HG02970 (cell line): ENCODE data around the gene TRAPPC3L.

Source experiments
- ATAC-seq: cut with Tn5 transposase; IDR thresholded peaks from one replicate; pipeline ENCODE4 v1.9.1; 2021; ENCODE audit warnings: mild to moderate bottlenecking, moderate library complexity, moderate number of reproducible peaks; ENCODE audit not compliant: unreplicated experiment, low FRiP score

The TRAPPC3L gene

DNA sequence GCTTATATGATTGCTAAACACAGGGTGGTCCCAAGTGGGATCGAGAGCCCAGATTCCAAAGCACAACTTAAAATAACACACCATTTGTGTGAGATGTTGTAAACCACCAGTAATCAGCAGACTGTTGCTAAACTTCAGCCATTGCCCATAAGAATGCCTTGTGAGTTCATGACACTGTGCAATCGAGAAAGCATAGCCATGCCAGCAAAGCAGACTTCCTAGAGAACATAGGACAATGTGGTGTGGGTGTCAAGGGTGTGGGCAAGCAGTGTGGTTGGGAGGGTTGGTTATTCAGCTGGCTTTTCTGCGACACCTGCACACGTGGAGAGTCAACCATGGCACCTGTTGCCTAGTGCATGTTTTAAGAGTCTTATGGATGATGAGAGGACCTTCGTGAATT is 100.4 kb downstream of the TRAPPC3L start:
- no peak for ATAC-seq
